Measurements from ENCODE around the gene SPDEF.

DNA sequence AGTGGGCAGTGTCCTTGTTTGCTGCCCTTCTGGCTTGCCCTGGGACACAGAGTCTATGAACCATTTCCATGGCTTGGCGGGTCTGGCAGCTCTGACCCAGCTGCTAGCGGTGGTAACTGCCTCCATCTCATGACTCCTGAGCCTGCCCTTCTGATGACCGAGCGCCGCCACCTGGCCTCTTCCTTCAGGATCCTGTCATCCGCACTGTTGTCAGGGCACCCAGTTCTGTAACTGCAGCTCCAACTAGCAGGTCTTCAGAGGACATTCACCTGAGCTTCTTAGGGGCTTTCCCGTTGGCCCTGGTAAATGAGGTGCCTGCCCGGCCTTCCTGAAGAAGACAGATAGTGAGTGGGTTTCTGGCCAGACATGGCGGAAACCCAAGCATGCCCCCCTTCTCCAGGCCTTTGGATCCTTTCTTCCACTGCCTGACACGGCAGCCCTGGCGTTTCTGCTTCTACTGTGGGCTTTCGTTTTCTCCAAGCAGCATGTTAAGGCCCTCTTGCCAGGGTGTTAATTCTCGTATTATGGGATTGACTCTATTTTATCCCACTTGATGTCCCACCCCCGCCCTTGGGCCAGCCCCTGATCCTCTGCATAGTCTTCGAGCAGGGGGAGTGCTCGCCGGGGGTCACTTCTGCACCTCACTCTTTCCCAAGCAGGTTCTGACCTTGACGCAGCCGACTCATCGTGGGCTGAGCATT is 65.6 kb downstream of the SPDEF start:
- TF ChIP-seq RARB (CRISPR knock-in tag; IDR thresholded peaks at IDR 0.05) (no peak), ZNF8 (CRISPR knock-in tag; IDR thresholded peaks at IDR 0.05) (no peak)
